H1 (cell line): Measurements from ENCODE around the gene MYH13. TPM values are rescaled to one million over a fixed set of nuclear protein-coding genes. Genes with fewer than 3 reads are reported as not detected.
A peak's percentile ranks its signal among the peaks of the same experiment; 100 is the strongest.

Source experiments
- CTCF ChIA-PET: fragments of 300-600 bp; sonication (Branson Sonifier 250); formaldehyde crosslinking; loops from one replicate; lab custom pipeline; 2021; ENCODE audit not compliant: partially characterized antibody; lab: Charles Lee
- POLR2A ChIA-PET: fragments of 300-600 bp; sonication (Branson Sonifier 250); formaldehyde crosslinking; loops from one replicate; lab custom pipeline; 2021; ENCODE audit warnings: inconsistent platforms; ENCODE audit not compliant: partially characterized antibody; lab: Charles Lee
- DNase-seq, 2 experiments: peaks; one replicate each; pipeline versions ENCODE4 v3.0.0 to v3.0.0-alpha.2; 2010 to 2022; ENCODE audit warnings: low spot score in 2 of 2, low read depth in 1 of 2, mixed read lengths in 1 of 2
- FAIRE-seq: peaks from 2 replicates; lab custom pipeline; 2011; peaks lifted over from hg19 to GRCh38; lab: Jason Lieb, UNC
- H2AFZ ChIP-seq: 2 replicates; pipeline ENCODE4 v1.8.1; 2012; ENCODE audit warnings: low read length, inconsistent platforms
- H2AK5ac ChIP-seq: 2 replicates; pipeline ENCODE4 v1.6.1; 2013; ENCODE audit warnings: low read depth, low read length
- H2BK120ac ChIP-seq: replicated peaks from 2 replicates; pipeline ENCODE3; 2013; ENCODE audit warnings: low read depth, low read length, inconsistent platforms
- H2BK12ac ChIP-seq: 2 replicates; pipeline ENCODE4 v1.6.1; 2013; ENCODE audit warnings: low read depth, low read length
- H2BK15ac ChIP-seq: 2 replicates; pipeline ENCODE4 v1.6.1; 2013; ENCODE audit warnings: low read length
- H2BK20ac ChIP-seq: 2 replicates; pipeline ENCODE4 v1.6.1; 2013; ENCODE audit warnings: low read length
- H2BK5ac ChIP-seq: 2 replicates; pipeline ENCODE4 v1.6.1; 2013; ENCODE audit warnings: low read depth, low read length
- H3K14ac ChIP-seq: 2 replicates; pipeline ENCODE4 v1.6.1; 2013; ENCODE audit warnings: inconsistent platforms; ENCODE audit not compliant: insufficient read length
- H3K18ac ChIP-seq: 2 replicates; pipeline ENCODE4 v1.6.1; 2013; ENCODE audit warnings: low read length; ENCODE audit errors: extremely low read depth
- H3K23ac ChIP-seq: 2 replicates; pipeline ENCODE4 v1.6.1; 2013; ENCODE audit warnings: inconsistent platforms; ENCODE audit not compliant: insufficient read length
- H3K23me2 ChIP-seq: 2 replicates; pipeline ENCODE4 v1.6.1; 2013; ENCODE audit warnings: low read depth, low read length
- H3K27ac ChIP-seq: 2 replicates; pipeline ENCODE4 v1.6.1; 2011; ENCODE audit warnings: low read depth, low read length, inconsistent platforms
- H3K27me3 ChIP-seq, 4 experiments: replicated peaks in 1 of 4; 1 replicate in 1 of 4; 2 replicates in 3 of 4; pipeline versions ENCODE4 v1.6.1 to v1.8.1; 2011 to 2013; ENCODE audit warnings: low read length in 3 of 4, mild to moderate bottlenecking in 3 of 4, inconsistent platforms in 2 of 4, mixed read lengths in 2 of 4, moderate library complexity in 1 of 4; ENCODE audit not compliant: control insufficient read depth in 3 of 4, insufficient read depth in 3 of 4; ENCODE audit errors: extremely low read depth in 1 of 4
- H3K36me3 ChIP-seq, 4 experiments: 2 replicates each; pipeline versions ENCODE4 v1.6.1 to v1.8.1; 2011 to 2013; ENCODE audit warnings: mild to moderate bottlenecking in 4 of 4, low read length in 3 of 4, moderate library complexity in 2 of 4, control low read depth in 1 of 4, inconsistent platforms in 1 of 4; ENCODE audit not compliant: insufficient read depth in 4 of 4, control insufficient read depth in 2 of 4
- H3K4ac ChIP-seq: replicated peaks from 2 replicates; pipeline ENCODE3; 2013; ENCODE audit warnings: low read length, low read depth, mixed read lengths, inconsistent platforms; ENCODE audit not compliant: insufficient read length
- H3K4me1 ChIP-seq, 4 experiments: replicated peaks in 1 of 4; 1 replicate in 1 of 4; 2 replicates in 3 of 4; pipeline versions ENCODE4 v1.6.1 to v1.8.1; 2011 to 2013; ENCODE audit warnings: low read length in 3 of 4, inconsistent platforms in 2 of 4, mixed read lengths in 1 of 4; ENCODE audit not compliant: insufficient read depth in 4 of 4, control insufficient read depth in 3 of 4
- H3K4me2 ChIP-seq, 2 experiments: 2 replicates each; pipeline versions ENCODE4 v1.6.1 to v1.8.1; 2011 to 2013; ENCODE audit warnings: low read depth in 2 of 2, low read length in 2 of 2, control low read depth in 1 of 2, inconsistent platforms in 1 of 2, mild to moderate bottlenecking in 1 of 2; ENCODE audit not compliant: insufficient read depth in 1 of 2
- H3K4me3 ChIP-seq, 4 experiments: fragments of 200-600, 300-600 bp in 1 of 4; sonication (generic), shearing (Covaris generic), sonication (Bioruptor Twin) in 1 of 4; 2 replicates each; pipeline versions ENCODE4 v1.5.1 to v1.8.1; 2011 to 2016; ENCODE audit warnings: low read length in 4 of 4, low read depth in 3 of 4, control low read depth in 2 of 4, inconsistent platforms in 2 of 4, mild to moderate bottlenecking in 2 of 4, mixed read lengths in 1 of 4, moderate library complexity in 1 of 4; ENCODE audit not compliant: insufficient read depth in 2 of 4; ENCODE audit errors: extremely low read depth in 1 of 4
- H3K56ac ChIP-seq: replicated peaks from 2 replicates; pipeline ENCODE3; 2013; ENCODE audit warnings: low read depth, mild to moderate bottlenecking, mixed read lengths, low read length, inconsistent platforms; ENCODE audit not compliant: insufficient read length
- H3K79me1 ChIP-seq: 2 replicates; pipeline ENCODE4 v1.6.1; 2013; ENCODE audit warnings: low read depth, low read length, control low read depth
- H3K79me2 ChIP-seq, 2 experiments: 2 replicates each; pipeline versions ENCODE4 v1.6.1 to v1.8.1; 2012 to 2013; ENCODE audit warnings: low read length in 2 of 2, mild to moderate bottlenecking in 2 of 2, inconsistent platforms in 1 of 2; ENCODE audit not compliant: insufficient read depth in 2 of 2, control insufficient read depth in 1 of 2
- H3K9ac ChIP-seq, 4 experiments: replicated peaks in 1 of 4; 1 replicate in 1 of 4; 2 replicates in 3 of 4; pipeline versions ENCODE4 v1.6.1 to v1.8.1; 2011 to 2013; ENCODE audit warnings: low read depth in 3 of 4, low read length in 3 of 4, control low read depth in 2 of 4, mild to moderate bottlenecking in 2 of 4, moderate library complexity in 2 of 4, inconsistent platforms in 1 of 4; ENCODE audit errors: extremely low read depth in 1 of 4
- H3K9me3 ChIP-seq, 2 experiments: 2 replicates each; pipeline versions ENCODE4 v1.6.1 to v1.8.1; 2012 to 2013; ENCODE audit warnings: mild to moderate bottlenecking in 2 of 2, moderate library complexity in 2 of 2, control low read depth in 1 of 2, inconsistent platforms in 1 of 2, low read depth in 1 of 2, low read length in 1 of 2, mixed read lengths in 1 of 2; ENCODE audit not compliant: insufficient read depth in 2 of 2
- H4K20me1 ChIP-seq, 2 experiments: replicated peaks in 1 of 2; 2 replicates each; pipeline versions ENCODE3 to v1.8.1; 2011 to 2013; ENCODE audit warnings: inconsistent platforms in 2 of 2, low read length in 2 of 2, mild to moderate bottlenecking in 1 of 2; ENCODE audit not compliant: insufficient read depth in 2 of 2, control insufficient read depth in 1 of 2
- H4K5ac ChIP-seq: 2 replicates; pipeline ENCODE4 v1.6.1; 2013; ENCODE audit warnings: low read length, low read depth, mixed read lengths, inconsistent platforms; ENCODE audit not compliant: insufficient read length
- H4K8ac ChIP-seq: 2 replicates; pipeline ENCODE4 v1.8.0; 2013; ENCODE audit warnings: mild to moderate bottlenecking, moderate library complexity, low read length, inconsistent platforms; ENCODE audit not compliant: insufficient read depth; ENCODE audit errors: extremely low read depth
- H4K91ac ChIP-seq: replicated peaks from 2 replicates; pipeline ENCODE3; 2013; ENCODE audit warnings: low read length, mixed read lengths, inconsistent platforms; ENCODE audit not compliant: insufficient read length
- ATF2 ChIP-seq: IDR thresholded peaks from 2 replicates; pipeline ENCODE4 v1.6.1; 2012; ENCODE audit warnings: low read length, inconsistent platforms
- EGR1 ChIP-seq: IDR thresholded peaks from 2 replicates; pipeline ENCODE4 v1.6.1; 2011; ENCODE audit warnings: low read depth, low read length, borderline replicate concordance
- EZH2 ChIP-seq: fragments of 200-600 bp; sonication (generic); IDR thresholded peaks from 2 replicates; pipeline ENCODE4 v1.7.1; 2012; ENCODE audit warnings: low read depth, mild to moderate bottlenecking, moderate library complexity, low read length, inconsistent platforms; ENCODE audit not compliant: severe bottlenecking
- FOSL1 ChIP-seq: IDR thresholded peaks from 2 replicates; pipeline ENCODE4 v1.6.1; 2011; ENCODE audit warnings: mild to moderate bottlenecking, low read depth, low read length, moderate library complexity; ENCODE audit not compliant: insufficient read depth
- HDAC6 ChIP-seq: IDR thresholded peaks from one replicate; pipeline ENCODE4 v1.7.1; 2012; ENCODE audit warnings: low read depth, mild to moderate bottlenecking, inconsistent platforms, low read length, moderate library complexity
- MAFK ChIP-seq: IDR thresholded peaks from 2 replicates; pipeline ENCODE4 v1.6.1; 2012; ENCODE audit warnings: low read depth, mild to moderate bottlenecking, improper control_type of control experiment, low read length
- MAX ChIP-seq: IDR thresholded peaks from 2 replicates; pipeline ENCODE4 v1.6.1; 2012; ENCODE audit warnings: inconsistent platforms
- SIN3A ChIP-seq, 2 experiments: IDR thresholded peaks in 1 of 2; conservative IDR thresholded peaks in 1 of 2; 2 replicates each; pipeline ENCODE4 v1.6.1; 2011 to 2012; ENCODE audit warnings: low read length in 2 of 2, improper control_type of control experiment in 1 of 2, low read depth in 1 of 2, mild to moderate bottlenecking in 1 of 2
- SUZ12 ChIP-seq: fragments of 200-600 bp; sonication (generic); IDR thresholded peaks from 2 replicates; pipeline ENCODE4 v1.6.1; 2012; ENCODE audit warnings: mild to moderate bottlenecking, inconsistent platforms, low read length, moderate library complexity, mixed read lengths
- TAF1 ChIP-seq: IDR thresholded peaks from 2 replicates; pipeline ENCODE4 v1.6.1; 2011; ENCODE audit warnings: mild to moderate bottlenecking, low read depth, low read length
- TEAD4 ChIP-seq: IDR thresholded peaks from 2 replicates; pipeline ENCODE4 v1.6.1; 2012; ENCODE audit warnings: low read depth, low read length, inconsistent platforms, mixed read lengths
- WGBS, 2 experiments: shearing (Covaris generic) in 1 of 2; methylation state at CpG; one replicate each; pipeline versions ENCODE4 v1.1.6 to v1.1.7; 2013 to 2015; ENCODE audit warnings: low lambda C conversion rate in 2 of 2, mixed read lengths in 2 of 2, inconsistent platforms in 1 of 2, low coverage in 1 of 2, missing lambda C conversion rate in 1 of 2; ENCODE audit not compliant: insufficient replicate concordance in 2 of 2, insufficient coverage in 1 of 2, insufficient read length in 1 of 2; ENCODE audit errors: extremely low coverage in 1 of 2, missing lambda C conversion rate in 1 of 2; 5-methylcytosine and 5-hydroxymethylcytosine counted together
- polyA plus RNA-seq, 7 experiments: library from polyadenylated mRNA; depleted of rRNA in 3 of 7; stranded (reverse) in 5 of 7; unstranded in 2 of 7; fragments of >200 nt in 5 of 7; fragments of 200-250 nt in 2 of 7; gene quantifications; 1 replicate in 5 of 7; 2 replicates in 1 of 7; 4 replicates in 1 of 7; pipeline versions ENCODE4 v1.2.1 to v1.2.3, GENCODE V29; 2011 to 2013; ENCODE audit warnings: missing spikeins in 2 of 7, mixed read lengths in 2 of 7
- total RNA-seq: library from RNA; stranded (reverse); fragmentation: NEBNext Ultra II Directional; extraction: Animal tissue kit (Norgen Biotek cat#: 25700); gene quantifications from 2 replicates; pipeline ENCODE4 v1.2.1, GENCODE V29; 2021

MYH13 gene
- total and polyA plus RNA-seq, 2 of the 8 experiments (the other 6 are each of a cell fraction or from before 2014, with no cell fraction given), result not detected

GRCh38 chr17:10327640-10328039 is 45.2 kb downstream of the MYH13 start:
- WGBS, 2 experiments, result 48% methylated on average over 10 of the region's 10 CpGs; no CpG with 5 or more reads in 1 of the 2 experiments
- peak; percentile 91 for FAIRE-seq
- no peak overlapping the region for H4K5ac ChIP-seq
- TF ChIP-seq TEAD4 (no peak), SIN3A (conservative IDR thresholded peaks at IDR 0.05 in 1 of 2, IDR thresholded peaks at IDR 0.05 in 1 of 2; ENCODE audit: low read depth in 1 of 2, low read length in 2 of 2) (no peak), EGR1 (no peak), FOSL1 (no peak), TAF1 (no peak), HDAC6 (no peak), MAX (no peak), MAFK (no peak), EZH2 (no peak), SUZ12 (no peak), ATF2 (no peak)

More at GRCh38 chr17:10327640-10328039, 45.2 kb downstream of the MYH13 start:
- Histone ChIP-seq H3K79me2 (no peaks in the 10 kb centered on the region), H3K9me3 (no peaks in the 10 kb centered on the region), H3K23me2 (no peaks in the 10 kb centered on the region), H2AK5ac (no peak overlapping the region), H2BK120ac (no peak overlapping the region), H3K36me3 (no peaks in the 10 kb centered on the region), H4K8ac (no peak overlapping the region), H2BK5ac (no peak overlapping the region), H3K4me2 (no peak overlapping the region), H3K9ac (no peak overlapping the region), H2BK20ac (no peak overlapping the region), H3K27me3 (no peaks in the 10 kb centered on the region), H3K4ac (no peak overlapping the region), H3K4me1 (no peaks in the 10 kb centered on the region), H3K23ac (no peak overlapping the region), H3K14ac (no peak overlapping the region), H2BK12ac (no peak overlapping the region), H4K20me1 (no peaks in the 10 kb centered on the region), H3K18ac (no peak overlapping the region), H2AFZ (peak overlapping the region; percentile 94), H2BK15ac (no peak overlapping the region), H3K79me1 (no peaks in the 10 kb centered on the region), H3K4me3 (no peak overlapping the region), H3K56ac (no peak overlapping the region), H3K27ac (no peak overlapping the region), H4K91ac (no peak overlapping the region)
- ChIA-PET CTCF (interaction anchor here (0.7 to 15.5 kb wide), 35 partner anchors 7 to 405 kb away, joined by 3 to 343 read pairs (median 4); no protein-coding TSS in a partner anchor), POLR2A (interaction anchor here (1.7 kb wide), 1 partner anchor 287 kb away, joined by 3 read pairs; no protein-coding TSS in a partner anchor)
- peak; percentile 73 to 97 for DNase-seq
